ENCODE measurements around the gene F13B.

F13B gene

GRCh38 chr1:197063212-197063611 is 3.8 kb downstream of the F13B start:
- no peak for TF ChIP-seq POLR2AphosphoS5 (IDR thresholded peaks at IDR 0.05; ENCODE audit: low read depth, low read length)
- no peak for TF ChIP-seq SIN3A (IDR thresholded peaks at IDR 0.05; ENCODE audit: borderline replicate concordance, insufficient read depth, low read length)
- no peak for TF ChIP-seq TAF1 (IDR thresholded peaks at IDR 0.05; ENCODE audit: borderline replicate concordance, insufficient read depth, low read length)
- no peak for TF ChIP-seq REST (IDR thresholded peaks at IDR 0.05; ENCODE audit: insufficient read depth in 1 of 2, low read depth in 2 of 2, low read length in 2 of 2)

GRCh38 chr1:197062692-197063091 is 4.4 kb downstream of the F13B start:
- TF ChIP-seq TAF1 (IDR thresholded peaks at IDR 0.05; ENCODE audit: borderline replicate concordance, insufficient read depth, low read length) (no peak), REST (IDR thresholded peaks at IDR 0.05; ENCODE audit: insufficient read depth in 1 of 2, low read depth in 2 of 2, low read length in 2 of 2) (no peak), POLR2AphosphoS5 (IDR thresholded peaks at IDR 0.05; ENCODE audit: low read depth, low read length) (no peak), FOXP2 (optimal IDR thresholded peaks at IDR 0.05; ENCODE audit: borderline replicate concordance, extremely low read depth, extremely low read length, insufficient read depth) (no peak), SIN3A (IDR thresholded peaks at IDR 0.05; ENCODE audit: borderline replicate concordance, insufficient read depth, low read length) (no peak)

- TF ChIP-seq FOXP2 (optimal IDR thresholded peaks at IDR 0.05; ENCODE audit: borderline replicate concordance, extremely low read depth, extremely low read length, insufficient read depth) (no peak), TAF1 (IDR thresholded peaks at IDR 0.05; ENCODE audit: borderline replicate concordance, insufficient read depth, low read length) (no peak), SIN3A (IDR thresholded peaks at IDR 0.05; ENCODE audit: borderline replicate concordance, insufficient read depth, low read length) (no peak), POLR2AphosphoS5 (IDR thresholded peaks at IDR 0.05; ENCODE audit: low read depth, low read length) (no peak), REST (IDR thresholded peaks at IDR 0.05; ENCODE audit: insufficient read depth in 1 of 2, low read depth in 2 of 2, low read length in 2 of 2) (no peak)
Measured at GRCh38 chr1:197049100-197049499, 18.0 kb downstream of the F13B start.

GRCh38 chr1:197042676-197043341 is 24.3 kb downstream of the F13B start:
- TF ChIP-seq FOXP2 (optimal IDR thresholded peaks at IDR 0.05; ENCODE audit: borderline replicate concordance, extremely low read depth, extremely low read length, insufficient read depth) (no peak), REST (IDR thresholded peaks at IDR 0.05; ENCODE audit: insufficient read depth in 1 of 2, low read depth in 2 of 2, low read length in 2 of 2) (no peak), SIN3A (IDR thresholded peaks at IDR 0.05; ENCODE audit: borderline replicate concordance, insufficient read depth, low read length) (no peak), POLR2AphosphoS5 (IDR thresholded peaks at IDR 0.05; ENCODE audit: low read depth, low read length) (no peak), TAF1 (IDR thresholded peaks at IDR 0.05; ENCODE audit: borderline replicate concordance, insufficient read depth, low read length) (no peak)

Data from PFSK-1 (cell line).